GM18909 (cell line): ENCODE measurements around the gene TENM3.

Experiments
- ATAC-seq: cut with Tn5 transposase; IDR thresholded peaks from one replicate; pipeline ENCODE4 v1.9.1; 2021; ENCODE audit warnings: mild to moderate bottlenecking; ENCODE audit not compliant: unreplicated experiment, poor library complexity

Gene TENM3

GRCh38 chr4:182250446-182250845, 7.2 kb downstream of the TENM3 start:
- ATAC-seq, result no peak

GRCh38 chr4:182251116-182251515, 7.9 kb downstream of the TENM3 start:
- no peak for ATAC-seq

- ATAC-seq, result no peak
Observed at GRCh38 chr4:182252220-182252619, 9.0 kb downstream of the TENM3 start.

- no peak for ATAC-seq
Observed at GRCh38 chr4:182254026-182254780, 11.0 kb downstream of the TENM3 start.

GRCh38 chr4:182255441-182256190, 12.4 kb downstream of the TENM3 start:
- ATAC-seq, result no peak

GRCh38 chr4:182257016-182257415, 13.8 kb downstream of the TENM3 start:
- no peak for ATAC-seq

- ATAC-seq, result no peak
Observed at GRCh38 chr4:182257503-182257902, 14.3 kb downstream of the TENM3 start.

- ATAC-seq, result no peak
Observed at GRCh38 chr4:182258441-182259000, 15.3 kb downstream of the TENM3 start.

- ATAC-seq, result no peak
Observed at GRCh38 chr4:182261651-182262223, 18.5 kb downstream of the TENM3 start.

- ATAC-seq, result no peak
Observed at GRCh38 chr4:182263562-182263961, 20.4 kb downstream of the TENM3 start.

GRCh38 chr4:182264139-182264752, 21.0 kb downstream of the TENM3 start:
- ATAC-seq, result no peak

- no peak for ATAC-seq
Observed at GRCh38 chr4:182265881-182266280, 22.7 kb downstream of the TENM3 start.

- ATAC-seq, result no peak
Observed at GRCh38 chr4:182267048-182267447, 23.8 kb downstream of the TENM3 start.

GRCh38 chr4:182268966-182269365, 25.8 kb downstream of the TENM3 start:
- ATAC-seq, result no peak

- no peak for ATAC-seq
Observed at GRCh38 chr4:182271731-182272130, 28.5 kb downstream of the TENM3 start.

GRCh38 chr4:182272151-182272550, 28.9 kb downstream of the TENM3 start:
- ATAC-seq, result no peak

- ATAC-seq, result no peak
Observed at GRCh38 chr4:182273191-182273935, 30.2 kb downstream of the TENM3 start.

GRCh38 chr4:182276210-182277109, 33.3 kb downstream of the TENM3 start:
- no peak for ATAC-seq

- ATAC-seq, result no peak
Observed at GRCh38 chr4:182277377-182277776, 34.2 kb downstream of the TENM3 start.
